ENCODE measurements around the gene ATAD3A.

DNA sequence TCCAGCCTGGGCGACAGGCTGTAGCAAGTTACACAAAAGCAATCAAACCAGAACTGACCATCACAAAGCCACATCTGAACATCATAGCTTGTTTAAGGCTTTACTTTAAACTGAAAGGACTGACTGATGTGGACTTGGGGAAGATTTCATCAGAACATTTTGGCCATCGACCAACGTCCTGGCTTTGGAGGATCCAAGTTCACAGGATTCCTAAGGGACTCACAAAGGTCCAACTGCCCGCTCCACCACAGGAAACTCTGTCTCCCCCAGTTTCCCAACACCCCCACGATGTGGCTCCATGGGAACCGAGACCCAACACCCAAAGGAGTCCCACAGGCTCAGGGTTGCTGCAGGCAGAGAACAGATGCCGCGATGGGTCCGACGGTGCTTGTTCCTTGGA is 53.4 kb downstream of the ATAD3A start:
- TF ChIP-seq, protein P1, sequence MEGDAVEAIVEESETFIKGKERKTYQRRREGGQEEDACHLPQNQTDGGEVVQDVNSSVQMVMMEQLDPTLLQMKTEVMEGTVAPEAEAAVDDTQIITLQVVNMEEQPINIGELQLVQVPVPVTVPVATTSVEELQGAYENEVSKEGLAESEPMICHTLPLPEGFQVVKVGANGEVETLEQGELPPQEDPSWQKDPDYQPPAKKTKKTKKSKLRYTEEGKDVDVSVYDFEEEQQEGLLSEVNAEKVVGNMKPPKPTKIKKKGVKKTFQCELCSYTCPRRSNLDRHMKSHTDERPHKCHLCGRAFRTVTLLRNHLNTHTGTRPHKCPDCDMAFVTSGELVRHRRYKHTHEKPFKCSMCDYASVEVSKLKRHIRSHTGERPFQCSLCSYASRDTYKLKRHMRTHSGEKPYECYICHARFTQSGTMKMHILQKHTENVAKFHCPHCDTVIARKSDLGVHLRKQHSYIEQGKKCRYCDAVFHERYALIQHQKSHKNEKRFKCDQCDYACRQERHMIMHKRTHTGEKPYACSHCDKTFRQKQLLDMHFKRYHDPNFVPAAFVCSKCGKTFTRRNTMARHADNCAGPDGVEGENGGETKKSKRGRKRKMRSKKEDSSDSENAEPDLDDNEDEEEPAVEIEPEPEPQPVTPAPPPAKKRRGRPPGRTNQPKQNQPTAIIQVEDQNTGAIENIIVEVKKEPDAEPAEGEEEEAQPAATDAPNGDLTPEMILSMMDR (IDR thresholded peaks at IDR 0.05), result no peak
- TF ChIP-seq POLR2A (IDR thresholded peaks at IDR 0.05) (no peak), POLR2AphosphoS5 (IDR thresholded peaks at IDR 0.05) (no peak), EP300 (IDR thresholded peaks at IDR 0.05; ENCODE audit: low read depth) (no peak)
